SK-N-SH treated with all-trans-retinoic acid at 6 μM for 48 hours (cell line): ENCODE results near the gene GRID1.

Experiments used
- CSRNP3 ChIP-seq: fragments of 250-450 bp; sonication (Bioruptor Pico); IDR thresholded peaks from 2 replicates; pipeline ENCODE4 v1.5.1; 2021; ENCODE audit warnings: mild to moderate bottlenecking, moderate library complexity
- ISL1 ChIP-seq: fragments of 250-450 bp; sonication (Bioruptor Pico); IDR thresholded peaks from 2 replicates; pipeline ENCODE4 v2.1.2; 2022; ENCODE audit warnings: mild to moderate bottlenecking, moderate library complexity
- PATZ1 ChIP-seq: fragments of 250-450 bp; sonication (Bioruptor Pico); IDR thresholded peaks from 2 replicates; pipeline ENCODE4 v1.8.0; 2020; ENCODE audit warnings: mild to moderate bottlenecking, moderate library complexity, borderline replicate concordance
- TSHZ2 ChIP-seq: fragments of 250-450 bp; sonication (Bioruptor Pico); IDR thresholded peaks from 2 replicates; pipeline ENCODE4 v1.5.0; 2020; ENCODE audit warnings: mild to moderate bottlenecking, moderate library complexity
- ZNF70 ChIP-seq: fragments of 450-650 bp; formaldehyde crosslinking; IDR thresholded peaks from 2 replicates; pipeline ENCODE4 v1.5.0; 2020; ENCODE audit warnings: mild to moderate bottlenecking, moderate library complexity

DNA sequence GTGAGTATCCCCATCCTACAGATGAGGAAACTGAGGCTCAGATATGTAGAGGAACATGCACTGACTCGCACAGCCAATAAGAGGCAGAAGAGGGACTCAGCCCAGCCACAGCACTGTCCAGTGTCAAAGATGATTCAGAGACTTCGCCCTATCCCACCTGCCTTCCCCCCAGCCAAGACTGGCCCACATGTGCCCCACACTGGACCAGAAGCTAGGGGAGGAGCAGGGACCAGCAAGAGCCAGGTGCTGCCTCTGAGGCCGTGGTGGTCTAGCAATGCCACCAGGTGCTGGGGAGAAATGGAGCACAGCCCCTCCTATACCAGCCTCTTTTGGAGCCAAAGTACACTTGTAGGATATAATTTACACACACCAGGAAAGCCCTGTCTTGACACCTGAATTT, 22.3 kb downstream of the GRID1 start:
- TF ChIP-seq TSHZ2 (CRISPR knock-in tag) (no peak), CSRNP3 (CRISPR knock-in tag) (no peak), ISL1 (no peak), PATZ1 (no peak), ZNF70 (no peak)
